ENCODE measurements around the gene MRPL2. TPM values are rescaled to one million over a fixed set of nuclear protein-coding genes. Genes with fewer than 3 reads are reported as not detected.

The MRPL2 gene
- total and polyA plus RNA-seq, 11 donors, result 54.0 to 142 (median 88.4) TPM

DNA sequence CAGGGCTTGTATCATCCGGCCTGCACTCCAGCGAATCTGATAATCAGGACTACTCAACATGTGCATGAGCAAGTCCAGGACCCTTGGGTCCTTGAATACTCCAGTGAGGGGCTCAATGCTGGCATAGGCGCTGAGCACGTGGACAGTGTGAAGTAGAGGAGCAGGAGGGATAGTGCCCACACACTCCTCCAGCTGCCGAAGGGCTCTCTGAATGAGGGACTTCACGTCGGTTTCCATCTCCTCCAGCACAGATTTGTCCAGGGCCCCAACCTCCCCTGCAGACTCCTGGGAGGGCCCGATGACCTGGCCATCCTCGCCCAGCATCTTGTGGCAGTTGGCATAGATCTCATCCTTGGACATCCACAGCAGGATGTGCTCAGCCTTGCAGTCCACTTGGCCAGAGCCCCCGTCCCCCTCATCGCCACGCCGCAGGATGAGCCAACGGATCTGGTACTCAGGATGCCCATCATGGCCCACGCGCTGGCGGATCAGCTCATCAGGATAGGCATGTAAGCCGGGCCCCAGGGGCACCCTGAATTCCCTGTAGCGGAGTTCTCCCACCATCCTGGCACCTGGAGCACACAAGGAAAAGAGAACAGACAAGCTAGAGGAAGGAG, 6.9 kb downstream of the MRPL2 start:
- TF ChIP-seq POLR2A (IDR thresholded peaks at IDR 0.05), result no peak
- TF ChIP-seq, protein P1, sequence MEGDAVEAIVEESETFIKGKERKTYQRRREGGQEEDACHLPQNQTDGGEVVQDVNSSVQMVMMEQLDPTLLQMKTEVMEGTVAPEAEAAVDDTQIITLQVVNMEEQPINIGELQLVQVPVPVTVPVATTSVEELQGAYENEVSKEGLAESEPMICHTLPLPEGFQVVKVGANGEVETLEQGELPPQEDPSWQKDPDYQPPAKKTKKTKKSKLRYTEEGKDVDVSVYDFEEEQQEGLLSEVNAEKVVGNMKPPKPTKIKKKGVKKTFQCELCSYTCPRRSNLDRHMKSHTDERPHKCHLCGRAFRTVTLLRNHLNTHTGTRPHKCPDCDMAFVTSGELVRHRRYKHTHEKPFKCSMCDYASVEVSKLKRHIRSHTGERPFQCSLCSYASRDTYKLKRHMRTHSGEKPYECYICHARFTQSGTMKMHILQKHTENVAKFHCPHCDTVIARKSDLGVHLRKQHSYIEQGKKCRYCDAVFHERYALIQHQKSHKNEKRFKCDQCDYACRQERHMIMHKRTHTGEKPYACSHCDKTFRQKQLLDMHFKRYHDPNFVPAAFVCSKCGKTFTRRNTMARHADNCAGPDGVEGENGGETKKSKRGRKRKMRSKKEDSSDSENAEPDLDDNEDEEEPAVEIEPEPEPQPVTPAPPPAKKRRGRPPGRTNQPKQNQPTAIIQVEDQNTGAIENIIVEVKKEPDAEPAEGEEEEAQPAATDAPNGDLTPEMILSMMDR (IDR thresholded peaks at IDR 0.05), result no peak
- peak overlapping the region in 5 of 12 donors; percentile 67 to 86 (median 76) for H3K4me3 ChIP-seq

DNA sequence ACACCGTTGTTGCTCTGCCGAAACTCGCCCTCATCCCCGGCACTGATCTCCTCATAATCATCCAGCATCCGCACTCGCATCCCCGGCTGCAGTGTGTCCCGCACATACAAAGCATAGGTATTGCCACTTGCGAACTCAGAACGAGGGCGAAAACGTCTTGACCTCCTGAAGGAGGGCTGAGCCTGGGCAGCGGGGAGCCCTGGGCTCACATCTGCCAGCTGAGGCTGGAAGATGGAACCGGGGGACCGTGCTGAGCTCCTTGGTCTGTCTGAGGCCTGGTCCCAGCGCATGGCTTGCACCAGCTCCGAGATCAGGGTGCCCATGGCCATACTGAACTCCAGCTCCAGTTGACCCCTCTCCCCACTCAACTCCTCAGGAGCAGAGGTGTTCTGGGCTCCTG, 8.3 kb downstream of the MRPL2 start:
- no peak overlapping the region for H3K4me3 ChIP-seq
- ATAC-seq (no peak), DNase-seq (no peak)
- H3K9me3 ChIP-seq, result no peaks in the 10 kb centered on the region
- no peaks in the 10 kb centered on the region for H3K27me3 ChIP-seq
- no peak overlapping the region for H3K27ac ChIP-seq
- no peak for TF ChIP-seq POLR2A (IDR thresholded peaks at IDR 0.05)
- TF ChIP-seq, protein P1 (IDR thresholded peaks at IDR 0.05), result no peak
- H3K36me3 ChIP-seq, result peaks cover 0 to 58% (median 47%) of the 10 kb centered on the region in 9 donors
- intact Hi-C loops (cut with DNase I), result loop anchor here in 6 of 10 donors (5.0 to 10.0 kb wide), 4 partner anchors 34 to 149 kb away; no protein-coding TSS in a partner anchor
- H3K4me1 ChIP-seq, result peaks cover 0 to 25% (median 10%) of the 10 kb centered on the region in 12 donors
- WGBS, 4 donors, result 93 to 96% (median 95%) methylated on average over 14 to 17 of the region's 17 CpGs

More for the DNA sequence above, 6.9 kb downstream of the MRPL2 start:
- peaks cover 0 to 58% (median 48%) of the 10 kb centered on the region in 9 donors for H3K36me3 ChIP-seq
- H3K27ac ChIP-seq, result peak overlapping the region in 9 of 12 donors; percentile 24 to 97 (median 94)
- H3K9me3 ChIP-seq, result no peaks in the 10 kb centered on the region
- peaks cover 0 to 25% (median 10%) of the 10 kb centered on the region in 12 donors for H3K4me1 ChIP-seq
- intact Hi-C loops (cut with DNase I), result loop anchor here in 6 of 10 donors (2.0 to 10.0 kb wide), 5 partner anchors 32 to 150 kb away; partner anchors contain the start of gene RRP36 (in 1 of the 6)
- 75 to 80% (median 78%) methylated on average over 19 of the region's 19 CpGs for WGBS, 4 donors
- DNase-seq, result peak in 1 of 5 donors; percentile 38
- no peaks in the 10 kb centered on the region for H3K27me3 ChIP-seq
- no peak for ATAC-seq

GRCh38 chr6:43047998-43048397, 11.2 kb downstream of the MRPL2 start:
- intact Hi-C loops (cut with DNase I), result no loop called here
- Histone ChIP-seq H3K36me3 (peaks cover 0 to 73% (median 54%) of the 10 kb centered on the region in 9 donors), H3K27ac (no peak overlapping the region), H3K9me3 (no peaks in the 10 kb centered on the region), H3K4me1 (peaks cover 0 to 12% (median 4%) of the 10 kb centered on the region in 12 donors), H3K4me3 (no peak overlapping the region), H3K27me3 (no peaks in the 10 kb centered on the region)
- no peak for ATAC-seq
- no peak for DNase-seq
- 89 to 94% (median 91%) methylated on average over 6 to 7 of the region's 7 CpGs for WGBS, 4 donors
- no peak for TF ChIP-seq POLR2A (IDR thresholded peaks at IDR 0.05)
- TF ChIP-seq, protein P1 (IDR thresholded peaks at IDR 0.05), result no peak

DNA sequence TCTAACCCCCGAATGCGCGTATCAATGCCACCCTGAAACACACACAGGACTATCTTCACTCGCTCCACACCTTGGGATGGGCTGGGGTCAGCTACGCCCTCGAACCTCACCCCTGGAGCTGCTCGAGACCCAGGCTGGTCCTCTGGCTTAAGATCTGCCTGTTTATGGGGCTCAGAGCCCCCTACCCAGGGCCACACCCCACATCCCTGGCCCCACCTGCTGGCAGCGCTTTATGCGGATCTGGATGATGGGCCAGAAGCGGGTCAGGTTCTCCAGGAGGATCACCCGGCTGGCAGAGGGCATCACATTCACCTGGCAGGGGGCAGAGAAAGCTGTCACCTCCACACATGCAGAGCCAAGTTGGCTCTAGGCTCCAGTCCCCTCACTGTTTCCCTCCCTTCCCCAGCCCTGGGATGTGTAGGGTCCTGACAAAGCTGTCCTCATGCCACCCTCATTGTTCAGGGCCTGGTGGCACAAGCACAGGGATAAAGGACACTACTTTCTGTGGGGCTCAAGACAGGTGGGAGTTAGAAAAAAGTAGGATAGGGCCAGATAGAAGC, 13.8 kb downstream of the MRPL2 start:
- no peaks in the 10 kb centered on the region for H3K4me1 ChIP-seq
- no peaks in the 10 kb centered on the region for H3K27me3 ChIP-seq
- no peak overlapping the region for H3K4me3 ChIP-seq
- ATAC-seq, result no peak
- TF ChIP-seq, protein P1 (IDR thresholded peaks at IDR 0.05), result no peak
- TF ChIP-seq POLR2A (IDR thresholded peaks at IDR 0.05), result no peak
- H3K9me3 ChIP-seq, result no peaks in the 10 kb centered on the region
- DNase-seq, result no peak
- WGBS, 4 donors, result 90 to 94% (median 93%) methylated on average over 5 to 11 of the region's 11 CpGs
- peaks cover 0 to 91% (median 70%) of the 10 kb centered on the region in 9 donors for H3K36me3 ChIP-seq
- H3K27ac ChIP-seq, result no peak overlapping the region
- intact Hi-C loops (cut with DNase I), result no loop called here

All from heart left ventricle (tissue), 16 donors.